ENCODE data around the gene ERICH4.

DNA sequence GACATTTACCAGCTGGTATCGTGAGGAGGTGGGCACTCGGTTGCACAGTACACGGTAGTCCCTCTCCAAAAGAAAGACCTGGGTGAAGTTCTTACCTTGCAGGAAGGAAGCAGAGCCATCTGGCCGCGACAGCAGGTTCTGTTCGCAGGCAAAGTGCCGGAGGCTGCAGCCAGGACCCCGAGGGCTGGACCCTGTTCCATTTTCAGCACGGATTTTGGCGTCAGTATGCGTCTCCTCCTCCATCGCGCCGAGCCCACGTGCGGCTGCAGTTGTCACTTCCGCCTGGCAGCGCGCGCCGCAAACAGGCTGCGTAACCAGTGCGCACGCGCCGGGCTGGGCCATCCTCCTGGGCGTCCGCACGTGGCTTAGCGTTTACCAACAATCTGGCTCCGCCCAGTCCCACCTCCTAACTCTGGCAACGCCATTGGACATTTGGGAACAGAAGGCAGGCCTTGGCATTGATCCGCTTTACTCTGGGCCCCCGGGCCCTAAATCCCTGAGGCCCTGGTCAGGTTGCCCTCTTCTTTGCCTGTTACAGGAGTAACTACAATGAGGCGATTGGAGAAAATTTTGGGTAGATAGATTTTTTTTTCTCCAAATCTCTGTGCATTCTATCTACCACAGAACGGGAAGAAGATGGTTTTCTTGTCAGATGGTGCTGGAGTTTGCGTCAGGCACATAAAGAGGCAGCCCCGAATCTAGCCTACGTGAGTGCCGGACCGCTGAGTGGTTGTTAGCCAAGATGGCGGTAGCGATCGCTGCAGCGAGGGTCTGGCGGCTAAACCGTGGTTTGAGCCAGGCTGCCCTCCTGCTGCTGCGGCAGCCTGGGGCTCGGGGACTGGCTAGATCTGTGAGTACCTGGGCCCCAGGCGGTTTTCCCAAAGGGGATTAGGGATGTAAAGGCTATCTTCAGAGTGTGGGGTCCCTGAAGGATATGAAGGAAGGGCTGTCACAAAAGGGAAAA, 45.6 kb upstream of the ERICH4 start, which contains the start of the genes BCKDHA and EXOSC5:
- TF ChIP-seq, protein P1, sequence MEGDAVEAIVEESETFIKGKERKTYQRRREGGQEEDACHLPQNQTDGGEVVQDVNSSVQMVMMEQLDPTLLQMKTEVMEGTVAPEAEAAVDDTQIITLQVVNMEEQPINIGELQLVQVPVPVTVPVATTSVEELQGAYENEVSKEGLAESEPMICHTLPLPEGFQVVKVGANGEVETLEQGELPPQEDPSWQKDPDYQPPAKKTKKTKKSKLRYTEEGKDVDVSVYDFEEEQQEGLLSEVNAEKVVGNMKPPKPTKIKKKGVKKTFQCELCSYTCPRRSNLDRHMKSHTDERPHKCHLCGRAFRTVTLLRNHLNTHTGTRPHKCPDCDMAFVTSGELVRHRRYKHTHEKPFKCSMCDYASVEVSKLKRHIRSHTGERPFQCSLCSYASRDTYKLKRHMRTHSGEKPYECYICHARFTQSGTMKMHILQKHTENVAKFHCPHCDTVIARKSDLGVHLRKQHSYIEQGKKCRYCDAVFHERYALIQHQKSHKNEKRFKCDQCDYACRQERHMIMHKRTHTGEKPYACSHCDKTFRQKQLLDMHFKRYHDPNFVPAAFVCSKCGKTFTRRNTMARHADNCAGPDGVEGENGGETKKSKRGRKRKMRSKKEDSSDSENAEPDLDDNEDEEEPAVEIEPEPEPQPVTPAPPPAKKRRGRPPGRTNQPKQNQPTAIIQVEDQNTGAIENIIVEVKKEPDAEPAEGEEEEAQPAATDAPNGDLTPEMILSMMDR (IDR thresholded peaks at IDR 0.05): no peak
- peak; percentile 29 to 57 for TF ChIP-seq POLR2A (IDR thresholded peaks at IDR 0.05)
